Chondrocyte (in vitro differentiated cells): ENCODE measurements around the gene SEMA3C. TPM values are rescaled to one million over a fixed set of nuclear protein-coding genes. Genes with fewer than 3 reads are reported as not detected.
A peak's percentile ranks its signal among the peaks of the same experiment; 100 is the strongest.

Experiments used
- DNase-seq: peaks from one replicate; pipeline ENCODE4 v3.0.0; 2021; ENCODE audit warnings: mixed read lengths, low spot score
- H3K27ac Mint-ChIP-seq: one replicate; pipeline ENCODE4 v1.8.0; 2021; ENCODE audit warnings: mild to moderate bottlenecking, moderate library complexity, mixed read lengths; ENCODE audit not compliant: unreplicated experiment
- H3K27me3 Mint-ChIP-seq: 2 replicates; pipeline ENCODE4 v1.8.0; 2021; ENCODE audit warnings: low read depth, mixed read lengths
- H3K36me3 Mint-ChIP-seq: 2 replicates; pipeline ENCODE4 v1.8.0; 2021; ENCODE audit warnings: low read depth, mixed read lengths
- H3K4me1 Mint-ChIP-seq: 2 replicates; pipeline ENCODE4 v1.8.0; 2021; ENCODE audit warnings: low read depth, mild to moderate bottlenecking, mixed read lengths
- H3K4me3 Mint-ChIP-seq: one replicate; pipeline ENCODE4 v1.8.0; 2021; ENCODE audit warnings: mild to moderate bottlenecking, moderate library complexity, mixed read lengths; ENCODE audit not compliant: unreplicated experiment
- H3K9me3 Mint-ChIP-seq: 2 replicates; pipeline ENCODE4 v1.8.0; 2021; ENCODE audit warnings: low read depth, mixed read lengths
- CTCF ChIP-seq: fragments of 200-600 bp; sonication (generic); IDR thresholded peaks from 2 replicates; pipeline ENCODE4 v1.5.0; 2021; ENCODE audit warnings: antibody characterized with exemption, mild to moderate bottlenecking, moderate library complexity
- total RNA-seq: library from RNA; stranded (reverse); gene quantifications from 3 replicates; pipeline ENCODE4 v1.2.1, GENCODE V29; 2021

SEMA3C gene
- total RNA-seq, 1 donor from 2014 or later, result 80.0 TPM

DNA sequence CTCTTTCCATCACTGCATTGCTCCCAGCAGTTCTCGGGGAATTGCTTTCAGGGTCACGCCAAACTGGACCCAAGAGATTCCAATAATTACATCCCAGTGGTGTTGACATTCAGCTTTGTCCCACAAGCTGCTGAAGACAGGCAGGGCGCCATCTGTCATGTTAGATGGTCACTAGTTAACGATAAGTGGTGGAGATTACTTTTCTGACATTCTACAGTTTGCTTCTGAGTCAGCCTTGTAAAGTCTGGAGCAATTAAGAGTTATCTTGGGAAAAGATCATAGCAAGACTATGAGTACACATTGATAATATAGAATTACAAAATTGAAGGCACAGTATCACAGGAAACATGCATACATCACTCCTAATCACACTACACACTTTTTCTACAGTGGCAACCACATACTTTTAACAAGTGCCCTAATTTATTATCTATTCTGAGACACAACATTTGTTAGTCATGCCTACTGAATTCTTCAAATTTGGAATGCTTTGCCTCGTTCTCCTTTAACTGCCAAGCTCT, 41.9 kb downstream of the SEMA3C start:
- Mint-ChIP-seq H3K4me1 (peaks cover 43% of the 10 kb centered on the region), H3K4me3 (peak overlapping the region; percentile 33), H3K27me3 (no peaks in the 10 kb centered on the region), H3K36me3 (no peaks in the 10 kb centered on the region), H3K9me3 (no peaks in the 10 kb centered on the region), H3K27ac (peak overlapping the region; percentile 55)
- DNase-seq, result no peak
- TF ChIP-seq CTCF, result no peak

DNA sequence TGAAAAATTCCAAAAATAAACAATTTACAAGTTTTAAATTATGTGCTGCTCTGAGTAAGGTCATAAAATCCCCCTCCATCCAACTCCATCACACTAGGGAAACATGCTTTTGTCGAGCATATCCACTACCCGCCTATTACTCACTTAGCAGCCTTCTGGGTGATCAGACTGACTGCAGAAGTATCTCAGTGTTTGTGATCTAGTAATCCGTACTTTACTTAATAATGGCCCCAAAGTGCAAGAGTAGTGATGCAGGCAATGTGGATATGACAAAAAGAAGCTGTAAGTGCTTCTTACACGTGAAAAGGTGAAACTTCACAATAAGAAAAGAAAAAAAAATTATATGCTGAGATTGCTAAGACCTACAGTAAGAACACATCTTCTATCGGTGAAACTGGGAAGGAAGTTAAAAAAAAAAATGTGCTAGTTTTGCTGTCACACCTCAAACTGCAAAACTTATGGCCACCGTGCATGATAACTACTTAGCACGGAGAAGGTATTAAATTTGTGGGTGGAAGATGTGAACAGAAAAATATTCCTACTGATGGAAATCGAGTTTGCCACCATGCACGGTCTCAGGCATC, 43.2 kb downstream of the SEMA3C start:
- Mint-ChIP-seq H3K27ac (no peak overlapping the region), H3K27me3 (no peaks in the 10 kb centered on the region), H3K9me3 (no peaks in the 10 kb centered on the region), H3K4me3 (no peak overlapping the region), H3K36me3 (no peaks in the 10 kb centered on the region), H3K4me1 (peaks cover 38% of the 10 kb centered on the region)
- no peak for DNase-seq
- no peak for TF ChIP-seq CTCF

DNA sequence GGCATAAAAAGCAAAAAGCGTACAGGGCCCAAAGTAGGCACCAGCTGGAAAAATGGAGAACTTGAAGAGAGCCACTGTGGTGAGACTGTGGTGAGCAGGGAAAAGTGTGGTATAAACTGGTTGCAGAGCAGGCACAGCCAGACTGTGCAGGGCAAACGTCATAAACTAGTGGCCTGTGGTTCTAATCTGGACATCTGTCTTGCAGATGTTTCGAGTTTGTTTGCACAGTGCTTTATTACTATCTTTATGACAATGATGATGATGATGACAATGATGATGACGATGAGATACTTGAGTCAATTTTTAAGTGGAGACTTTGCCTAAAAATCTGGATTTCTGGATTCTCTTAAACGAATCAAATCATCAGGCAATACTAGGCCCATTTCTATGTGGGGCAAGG, 45.7 kb downstream of the SEMA3C start:
- H3K27me3 Mint-ChIP-seq, result no peaks in the 10 kb centered on the region
- no peaks in the 10 kb centered on the region for H3K36me3 Mint-ChIP-seq
- TF ChIP-seq CTCF, result no peak
- DNase-seq, result no peak
- H3K4me1 Mint-ChIP-seq, result peaks cover 40% of the 10 kb centered on the region
- no peak overlapping the region for H3K4me3 Mint-ChIP-seq
- no peak overlapping the region for H3K27ac Mint-ChIP-seq
- no peaks in the 10 kb centered on the region for H3K9me3 Mint-ChIP-seq

DNA sequence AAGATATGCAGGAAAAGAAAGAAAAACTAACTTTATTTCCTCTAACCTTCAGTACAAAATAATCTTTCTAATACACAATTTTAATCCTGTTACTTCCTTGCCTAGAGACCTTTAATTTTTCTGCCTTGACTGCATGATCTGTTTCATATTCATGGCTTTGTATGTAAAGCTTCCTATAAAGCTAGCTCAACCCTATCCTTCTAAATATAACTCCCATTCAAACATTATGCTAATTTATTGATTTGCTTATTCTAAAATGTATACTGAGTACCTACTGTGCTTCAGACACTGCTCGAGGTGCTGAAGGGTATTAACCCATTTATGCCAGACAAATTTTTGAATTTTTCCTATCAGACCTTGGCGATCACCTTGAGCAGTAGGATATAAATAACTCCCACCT, 47.6 kb downstream of the SEMA3C start:
- TF ChIP-seq CTCF, result no peak
- DNase-seq, result no peak
- H3K36me3 Mint-ChIP-seq, result no peaks in the 10 kb centered on the region
- no peak overlapping the region for H3K27ac Mint-ChIP-seq
- peaks cover 29% of the 10 kb centered on the region for H3K4me1 Mint-ChIP-seq
- no peak overlapping the region for H3K4me3 Mint-ChIP-seq
- H3K9me3 Mint-ChIP-seq, result no peaks in the 10 kb centered on the region
- no peaks in the 10 kb centered on the region for H3K27me3 Mint-ChIP-seq

GRCh38 chr7:80870813-80871212, 48.0 kb downstream of the SEMA3C start:
- no peaks in the 10 kb centered on the region for H3K36me3 Mint-ChIP-seq
- H3K9me3 Mint-ChIP-seq, result no peaks in the 10 kb centered on the region
- no peaks in the 10 kb centered on the region for H3K27me3 Mint-ChIP-seq
- H3K27ac Mint-ChIP-seq, result no peak overlapping the region
- no peak for DNase-seq
- peaks cover 29% of the 10 kb centered on the region for H3K4me1 Mint-ChIP-seq
- TF ChIP-seq CTCF, result no peak
- H3K4me3 Mint-ChIP-seq, result no peak overlapping the region
